Tibial nerve (tissue), 4 donors: ENCODE data around the gene PTK7.

Experiments used
- CTCF ChIP-seq, 5 experiments: fragments of 200-600 bp in 3 of 5; fragments of 450-650 bp in 2 of 5; sonication (generic) in 3 of 5; IDR thresholded peaks; one replicate each; pipeline ENCODE4 v1.5.1; 2016 to 2019; ENCODE audit warnings: antibody characterized with exemption in 5 of 5, mild to moderate bottlenecking in 3 of 5, moderate library complexity in 2 of 5
- EP300 ChIP-seq, 2 donors: sonication (generic); formaldehyde crosslinking; IDR thresholded peaks; one replicate each; pipeline ENCODE4 v1.6.1; 2017; ENCODE audit warnings: antibody characterized with exemption in 2 of 2, mild to moderate bottlenecking in 1 of 2
- POLR2A ChIP-seq, 2 donors: fragments of 450-650 bp; IDR thresholded peaks; one replicate each; pipeline ENCODE4 v1.6.1; 2017; ENCODE audit warnings: antibody characterized with exemption in 2 of 2, mild to moderate bottlenecking in 2 of 2, moderate library complexity in 2 of 2

- no peak for TF ChIP-seq CTCF (IDR thresholded peaks at IDR 0.05)
- no peak for TF ChIP-seq POLR2A (IDR thresholded peaks at IDR 0.05)
- TF ChIP-seq EP300 (IDR thresholded peaks at IDR 0.05): no peak
Observed at GRCh38 chr6:43095939-43096338, 19.8 kb downstream of the PTK7 start.
